Measurements from ENCODE around the gene KISS1R. TPM values are rescaled to one million over a fixed set of nuclear protein-coding genes. Genes with fewer than 3 reads are reported as not detected.

Gene KISS1R
- total RNA-seq, 4 donors from 2014 or later, result not detected

DNA sequence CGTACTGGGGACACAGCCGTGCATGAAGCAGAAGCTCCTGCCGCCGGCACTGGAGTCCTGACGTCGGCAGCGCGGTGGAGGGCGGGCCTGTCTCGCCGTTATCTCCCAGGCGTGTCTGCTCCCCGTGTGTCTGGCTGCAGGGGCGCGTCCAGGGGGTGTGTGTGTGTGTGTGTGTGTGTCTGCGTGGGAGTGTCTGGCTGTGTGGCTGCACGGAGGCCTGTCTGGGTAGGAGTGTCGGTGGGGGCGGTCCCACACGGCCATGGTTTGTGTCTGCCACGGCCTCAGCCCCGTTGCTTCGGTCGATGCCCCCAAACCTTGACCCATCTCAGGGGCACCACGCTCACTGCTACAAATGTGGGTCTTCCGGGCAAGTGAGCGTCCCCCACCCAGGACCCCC is 27.0 kb downstream of the KISS1R start:
- 73 to 74% methylated on average over 14 to 27 of the region's 27 CpGs for WGBS, 2 donors
- Histone ChIP-seq H3K27ac (no peak overlapping the region), H3K36me3 (no peaks in the 10 kb centered on the region), H3K9me3 (no peaks in the 10 kb centered on the region), H3K4me3 (no peak overlapping the region), H3K4me1 (peaks cover 0 to 47% (median 15%) of the 10 kb centered on the region in 4 donors), H3K27me3 (no peaks in the 10 kb centered on the region)
- no peak for TF ChIP-seq EP300 (IDR thresholded peaks at IDR 0.05)
- TF ChIP-seq, protein P1, sequence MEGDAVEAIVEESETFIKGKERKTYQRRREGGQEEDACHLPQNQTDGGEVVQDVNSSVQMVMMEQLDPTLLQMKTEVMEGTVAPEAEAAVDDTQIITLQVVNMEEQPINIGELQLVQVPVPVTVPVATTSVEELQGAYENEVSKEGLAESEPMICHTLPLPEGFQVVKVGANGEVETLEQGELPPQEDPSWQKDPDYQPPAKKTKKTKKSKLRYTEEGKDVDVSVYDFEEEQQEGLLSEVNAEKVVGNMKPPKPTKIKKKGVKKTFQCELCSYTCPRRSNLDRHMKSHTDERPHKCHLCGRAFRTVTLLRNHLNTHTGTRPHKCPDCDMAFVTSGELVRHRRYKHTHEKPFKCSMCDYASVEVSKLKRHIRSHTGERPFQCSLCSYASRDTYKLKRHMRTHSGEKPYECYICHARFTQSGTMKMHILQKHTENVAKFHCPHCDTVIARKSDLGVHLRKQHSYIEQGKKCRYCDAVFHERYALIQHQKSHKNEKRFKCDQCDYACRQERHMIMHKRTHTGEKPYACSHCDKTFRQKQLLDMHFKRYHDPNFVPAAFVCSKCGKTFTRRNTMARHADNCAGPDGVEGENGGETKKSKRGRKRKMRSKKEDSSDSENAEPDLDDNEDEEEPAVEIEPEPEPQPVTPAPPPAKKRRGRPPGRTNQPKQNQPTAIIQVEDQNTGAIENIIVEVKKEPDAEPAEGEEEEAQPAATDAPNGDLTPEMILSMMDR (IDR thresholded peaks at IDR 0.05), result no peak
- TF ChIP-seq POLR2A (IDR thresholded peaks at IDR 0.05), result no peak
- no peak for DNase-seq (ENCODE audit: low spot score in 2 of 2)

DNA sequence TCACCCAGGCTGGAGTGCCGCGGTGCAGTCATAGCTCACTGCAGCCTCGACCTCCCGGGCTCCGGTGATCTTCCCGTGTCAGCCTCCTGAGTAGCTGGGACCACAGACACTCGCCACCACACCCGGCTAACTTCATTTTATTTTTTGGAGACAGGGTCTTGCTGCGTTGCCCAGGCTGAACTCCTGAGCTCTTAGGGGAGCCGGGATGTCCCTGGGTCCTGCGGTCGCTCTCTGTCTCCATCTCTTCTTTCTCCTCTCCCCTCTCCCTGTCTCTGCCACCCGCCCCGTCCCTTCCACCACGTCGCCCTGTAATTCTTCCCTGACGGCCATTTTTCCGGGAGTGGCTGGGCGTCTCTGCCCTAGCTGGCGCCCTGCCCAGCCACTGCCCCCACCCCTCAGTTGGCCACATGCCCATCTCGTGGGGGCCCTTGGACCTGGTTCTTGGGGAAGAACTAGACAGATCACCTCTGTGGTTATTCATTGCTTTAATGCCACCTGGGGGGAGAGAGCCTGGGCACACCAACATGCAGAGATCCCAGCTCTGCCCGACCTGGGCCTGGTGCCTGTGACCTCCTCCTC is 27.6 kb downstream of the KISS1R start:
- H3K4me3 ChIP-seq, result no peak overlapping the region
- no peaks in the 10 kb centered on the region for H3K9me3 ChIP-seq
- H3K27me3 ChIP-seq, result no peaks in the 10 kb centered on the region
- TF ChIP-seq, protein P1 (IDR thresholded peaks at IDR 0.05), result no peak
- no peak for TF ChIP-seq EP300 (IDR thresholded peaks at IDR 0.05)
- no peak for TF ChIP-seq POLR2A (IDR thresholded peaks at IDR 0.05)
- peaks cover 0 to 44% (median 15%) of the 10 kb centered on the region in 4 donors for H3K4me1 ChIP-seq
- H3K27ac ChIP-seq, result no peak overlapping the region
- H3K36me3 ChIP-seq, result no peaks in the 10 kb centered on the region
- WGBS, 2 donors, result 58 to 64% methylated on average over 19 to 22 of the region's 22 CpGs
- DNase-seq (ENCODE audit: low spot score in 2 of 2), result no peak

DNA sequence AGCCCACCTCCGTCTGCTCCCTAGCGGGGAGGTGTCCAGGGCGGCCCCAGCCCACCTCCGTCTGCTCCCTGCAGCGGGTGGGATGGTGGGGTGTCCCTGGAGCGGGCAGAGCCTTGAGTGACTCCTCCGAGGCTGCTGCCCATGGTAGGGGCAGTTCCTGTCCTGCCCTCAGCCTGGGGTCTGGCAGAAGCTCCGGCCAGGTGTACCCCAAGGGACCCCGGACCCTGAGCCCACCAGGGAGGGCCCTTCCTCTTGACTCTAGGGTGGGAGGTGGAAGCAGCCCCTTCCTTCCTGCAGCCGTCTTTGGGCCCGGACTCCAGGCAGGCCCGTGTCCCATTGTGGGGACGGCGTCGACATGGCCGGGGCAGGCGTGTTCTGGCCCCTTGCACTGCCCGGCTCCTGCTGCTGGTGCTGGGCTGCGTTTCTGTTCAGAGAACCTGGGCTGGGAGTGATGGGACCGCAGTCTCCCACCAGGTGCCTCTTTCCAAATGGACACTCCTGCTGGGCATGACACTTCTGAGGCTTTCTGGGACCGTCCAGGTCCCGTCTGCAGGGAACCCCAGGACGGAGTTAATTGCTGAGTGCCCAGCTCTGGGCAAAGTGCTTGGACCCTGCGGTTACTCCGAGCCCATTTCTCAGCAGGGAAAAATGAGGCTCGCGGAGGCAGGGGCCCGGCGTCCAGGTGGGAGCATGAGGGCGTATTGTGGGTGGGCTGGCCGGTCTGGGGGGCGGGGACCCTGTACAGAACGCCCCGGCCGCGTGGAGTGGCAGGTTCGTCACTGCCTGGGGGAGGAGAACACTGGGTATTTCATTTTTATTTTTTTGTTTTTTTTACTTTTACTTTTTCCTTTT is 28.5 kb downstream of the KISS1R start:
- TF ChIP-seq POLR2A (IDR thresholded peaks at IDR 0.05), result no peak
- TF ChIP-seq, protein P1 (IDR thresholded peaks at IDR 0.05), result no peak
- no peak for TF ChIP-seq EP300 (IDR thresholded peaks at IDR 0.05)
- no peak for DNase-seq (ENCODE audit: low spot score in 2 of 2)
- Histone ChIP-seq H3K9me3 (no peaks in the 10 kb centered on the region), H3K36me3 (no peaks in the 10 kb centered on the region), H3K4me1 (peaks cover 0 to 35% (median 12%) of the 10 kb centered on the region in 4 donors), H3K27ac (no peak overlapping the region), H3K4me3 (no peak overlapping the region), H3K27me3 (no peaks in the 10 kb centered on the region)
- WGBS, 2 donors, result 82 to 85% methylated on average over 24 to 30 of the region's 37 CpGs

DNA sequence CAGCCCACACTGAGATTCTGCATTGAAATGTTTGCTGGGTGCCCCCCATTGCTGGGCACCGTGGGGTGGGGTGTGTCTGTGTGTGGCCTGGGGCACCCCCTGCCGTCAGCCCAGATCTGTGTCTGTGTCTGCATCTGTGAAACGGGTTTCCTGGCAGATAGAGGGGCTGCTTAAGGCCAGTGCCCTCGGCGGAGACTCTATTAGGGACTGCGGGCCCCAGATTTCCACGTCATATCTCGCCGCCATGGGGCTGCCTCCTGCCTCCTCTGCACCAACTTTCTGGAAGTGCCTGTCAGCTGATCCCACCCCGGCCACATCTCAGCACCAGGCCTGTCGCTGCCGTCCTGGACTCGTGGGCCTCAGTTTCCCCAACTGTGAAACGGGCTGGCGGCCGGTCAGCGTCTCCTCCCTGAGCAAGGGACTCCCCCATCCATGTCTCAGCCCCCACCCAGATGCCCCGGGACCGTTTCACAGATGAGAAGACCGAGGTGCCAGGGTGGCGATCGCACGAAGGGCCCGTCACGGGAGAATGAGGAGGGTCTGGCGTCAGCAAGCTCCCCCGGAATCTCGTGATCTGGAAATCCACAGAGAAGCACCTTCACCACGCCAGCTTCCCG is 30.1 kb downstream of the KISS1R start:
- Histone ChIP-seq H3K27me3 (no peaks in the 10 kb centered on the region), H3K27ac (peak overlapping the region in 1 of 4 donors; percentile 8), H3K4me1 (peaks cover 0 to 22% (median 6%) of the 10 kb centered on the region in 4 donors), H3K36me3 (no peaks in the 10 kb centered on the region), H3K4me3 (no peak overlapping the region), H3K9me3 (no peaks in the 10 kb centered on the region)
- DNase-seq (ENCODE audit: low spot score in 2 of 2), result no peak
- TF ChIP-seq POLR2A (IDR thresholded peaks at IDR 0.05) (no peak), EP300 (IDR thresholded peaks at IDR 0.05) (no peak)
- TF ChIP-seq, protein P1 (IDR thresholded peaks at IDR 0.05), result no peak
- WGBS, 2 donors, result 84 to 85% methylated on average over 29 to 30 of the region's 30 CpGs
